Upper lobe of left lung (tissue), 6 donors: Measurements from ENCODE around the gene DHRS4. TPM values are rescaled to one million over a fixed set of nuclear protein-coding genes. Genes with fewer than 3 reads are reported as not detected.
A peak's percentile ranks its signal among the peaks of the same experiment; 100 is the strongest.
"Not testable (repeated sequence)": the region's sequence is repeated elsewhere in the genome, so short reads cannot be mapped to it uniquely, and the experiment has no call there.

ENCODE experiments used
- ATAC-seq, 2 donors: fragments of 200-7000 bp; cut with Tn5 transposase; one replicate each; pipeline ENCODE4 v1.9.1; 2022; ENCODE audit warnings: mild to moderate bottlenecking in 2 of 2, moderate library complexity in 2 of 2; ENCODE audit not compliant: low FRiP score in 2 of 2
- DNase-seq, 2 donors: peaks; one replicate each; pipeline ENCODE4 v3.0.0-alpha.2; 2019 to 2020
- H3K27ac ChIP-seq, 4 donors: fragments of 200-600 bp; sonication (generic); one replicate each; pipeline ENCODE4 v1.5.1; 2016 to 2019
- H3K27me3 ChIP-seq, 4 donors: fragments of 200-600 bp; sonication (generic); one replicate each; pipeline ENCODE4 v1.5.1; 2017 to 2019
- H3K36me3 ChIP-seq, 4 donors: fragments of 200-600 bp; sonication (generic); one replicate each; pipeline ENCODE4 v1.5.1; 2016 to 2019
- H3K4me1 ChIP-seq, 4 donors: fragments of 200-600 bp; sonication (generic); one replicate each; pipeline ENCODE4 v1.5.1; 2018 to 2019
- H3K4me3 ChIP-seq, 4 donors: fragments of 200-600 bp; sonication (generic); one replicate each; pipeline ENCODE4 v1.5.1; 2017 to 2019; ENCODE audit warnings: mild to moderate bottlenecking in 2 of 4, moderate library complexity in 1 of 4
- H3K9me3 ChIP-seq, 4 donors: fragments of 200-600 bp; sonication (generic); one replicate each; pipeline ENCODE4 v1.5.1; 2018 to 2019
- EP300 ChIP-seq, 4 donors: sonication (generic); formaldehyde crosslinking; IDR thresholded peaks; one replicate each; pipeline ENCODE4 v1.5.1; 2017; ENCODE audit warnings: antibody characterized with exemption in 4 of 4, control low read depth in 2 of 4
- POLR2A ChIP-seq, 4 donors: fragments of 450-650 bp; IDR thresholded peaks; one replicate each; pipeline ENCODE4 v1.5.1; 2016 to 2017; ENCODE audit warnings: antibody characterized with exemption in 4 of 4, mild to moderate bottlenecking in 2 of 4
- POLR2AphosphoS5 ChIP-seq, 2 donors: sonication (generic); formaldehyde crosslinking; IDR thresholded peaks; one replicate each; pipeline ENCODE4 v1.5.1; 2017; ENCODE audit warnings: antibody characterized with exemption in 2 of 2
- WGBS, 2 donors: methylation state at CpG; one replicate each; pipeline ENCODE4 v1.1.5; 2017 to 2018; 5-methylcytosine and 5-hydroxymethylcytosine counted together
- total RNA-seq, 6 donors: library from RNA; depleted of rRNA in 4 of 6; stranded (reverse); fragments of >200 nt in 4 of 6; gene quantifications; one replicate each; pipeline versions ENCODE4 v1.1.0 to v1.2.1, GENCODE V29; 2016 to 2021
- TF ChIP-seq, protein P1 (sequence below), 6 experiments: fragments of 450-650 bp in 4 of 6; fragments of 200-600 bp in 2 of 6; sonication (generic) in 2 of 6; IDR thresholded peaks; one replicate each; pipeline ENCODE4 v1.5.1; 2016 to 2019; ENCODE audit warnings: antibody characterized with exemption in 6 of 6
- donor health status: DM: no; HTN: no; CAD: no; lungs with moderate emphysema.
- donor health status: DM: no; HTN: yes; CAD: no; lungs with severe emphysema.

DHRS4 gene
- total RNA-seq, 6 donors from 2014 or later, result 30.3 to 57.9 (median 33.8) TPM

DNA sequence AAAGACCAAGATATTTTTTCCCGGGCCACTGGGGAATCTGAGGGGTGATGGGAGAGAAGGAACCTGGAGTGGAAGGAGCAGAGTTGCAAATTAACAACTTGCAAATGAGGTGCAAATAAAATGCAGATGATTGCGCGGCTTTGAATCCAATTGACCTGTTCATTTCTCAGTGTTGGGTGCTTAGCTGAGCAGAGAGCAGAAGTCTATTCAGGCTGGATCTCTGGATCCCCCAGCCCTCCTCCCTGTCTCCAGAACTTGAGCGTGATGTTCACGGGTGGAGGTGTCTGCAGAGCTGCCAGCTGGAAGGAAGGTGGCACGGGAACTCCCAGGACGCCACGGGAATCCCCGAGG, 15.5 kb downstream of the DHRS4 start:
- H3K4me3 ChIP-seq, result peak overlapping the region in 2 of 4 donors; percentile 43 to 55
- WGBS, 2 donors, result 86 to 100% methylated on average over 1 of the region's 9 CpGs

DNA sequence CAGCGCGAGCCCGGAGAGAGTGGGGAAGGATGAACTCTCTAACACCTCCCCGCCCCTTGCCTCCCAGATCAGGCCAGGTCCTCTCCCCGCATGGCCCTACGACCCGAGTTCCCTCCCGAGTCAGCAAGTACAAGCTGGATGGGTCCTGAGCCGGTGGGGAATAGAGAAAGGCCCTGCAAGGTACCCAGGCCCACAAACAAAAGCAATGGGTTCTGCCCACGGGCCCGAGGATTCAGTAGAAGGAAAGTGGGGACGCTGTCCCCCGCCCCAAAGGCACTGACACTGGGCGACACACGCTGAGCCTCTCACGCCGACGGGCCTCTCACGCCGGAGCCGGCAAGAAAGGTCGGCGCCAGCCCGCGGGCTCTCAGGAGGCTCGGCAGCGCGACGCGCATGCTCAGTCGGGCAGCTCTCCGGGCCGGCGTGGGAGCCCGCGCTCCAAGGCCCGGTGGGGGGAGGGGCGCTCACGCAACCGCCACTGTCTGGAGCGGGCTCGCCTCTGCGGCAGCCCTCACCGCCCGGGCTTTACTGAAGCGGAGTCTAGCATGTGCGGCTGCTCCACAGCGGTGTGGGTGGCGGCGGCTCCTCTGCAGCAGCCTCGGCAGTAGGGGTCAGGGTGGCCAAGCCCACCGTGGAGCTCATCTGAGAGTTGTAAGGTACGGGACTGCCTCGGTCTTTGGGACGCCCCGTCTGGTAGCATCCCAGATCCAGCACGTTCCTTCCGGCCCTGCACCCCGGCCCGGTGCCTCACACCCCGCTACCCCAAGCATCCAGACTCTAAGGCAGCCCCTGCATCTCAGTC, 16.1 kb downstream of the DHRS4 start:
- not testable (repeated sequence) for H3K36me3 ChIP-seq, H3K4me1 ChIP-seq, H3K27me3 ChIP-seq, H3K9me3 ChIP-seq
- Histone ChIP-seq H3K27ac (peak overlapping the region in 2 of 4 donors; percentile 30 to 57), H3K4me3 (peak overlapping the region; percentile 21 to 55 (median 46))
- 0% methylated on average over 5 of the region's 61 CpGs; no CpG with 5 or more reads in 1 of the 2 donors for WGBS, 2 donors
- peak; percentile 86 to 93 for ATAC-seq
- DNase-seq, result peak; percentile 35 to 90

More for the DNA sequence above, 15.5 kb downstream of the DHRS4 start:
- not testable (repeated sequence) for H3K4me1 ChIP-seq, H3K27ac ChIP-seq, H3K9me3 ChIP-seq, H3K27me3 ChIP-seq, H3K36me3 ChIP-seq, DNase-seq
- peak in 1 of 2 donors; percentile 12 for ATAC-seq

DNA sequence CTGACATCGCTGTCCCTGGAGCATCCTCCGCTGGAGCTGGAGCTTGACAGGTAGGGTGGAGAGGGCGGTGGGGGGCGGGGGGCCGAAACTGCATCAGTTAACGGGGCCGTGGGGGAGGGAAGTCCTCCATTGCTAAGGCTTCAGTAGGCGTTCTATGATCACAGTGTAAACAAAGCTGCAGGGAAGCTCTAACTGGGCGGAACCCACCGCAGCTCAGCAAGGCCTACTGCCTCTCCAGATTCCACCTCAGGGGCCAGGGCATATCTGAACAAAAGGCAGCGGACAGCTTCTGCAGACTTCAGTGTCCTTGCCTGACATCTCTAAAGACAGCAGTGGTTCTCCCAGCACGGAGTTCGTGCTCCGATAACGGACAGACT, 16.7 kb downstream of the DHRS4 start:
- H3K27ac ChIP-seq, ATAC-seq, H3K36me3 ChIP-seq, H3K9me3 ChIP-seq, H3K4me1 ChIP-seq, DNase-seq, H3K27me3 ChIP-seq: not testable (repeated sequence)
- H3K4me3 ChIP-seq, result peak overlapping the region in 2 of 4 donors; percentile 43 to 49
- WGBS, 2 donors, result 60 to 77% methylated on average over 2 to 11 of the region's 15 CpGs

DNA sequence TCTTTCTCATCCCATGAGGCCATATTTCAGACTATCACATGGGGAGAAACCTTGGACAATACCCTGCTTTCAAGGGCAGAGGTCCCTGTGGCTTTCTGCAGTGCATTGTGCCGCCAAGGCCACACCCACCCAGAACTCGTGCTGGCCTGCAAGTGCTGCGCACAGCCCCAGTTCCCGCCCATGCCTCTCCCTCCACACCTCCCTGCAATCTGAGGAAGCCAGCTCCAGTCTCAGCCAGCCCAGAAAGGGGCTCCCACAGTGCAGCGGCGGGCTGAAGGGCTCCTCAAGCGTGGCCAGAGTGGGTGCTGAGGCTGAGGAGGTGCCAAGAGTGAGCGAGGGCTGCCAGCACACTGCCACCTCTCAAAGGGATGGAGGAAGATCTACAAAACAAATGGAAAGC, 19.6 kb downstream of the DHRS4 start:
- H3K36me3 ChIP-seq, H3K4me3 ChIP-seq, H3K4me1 ChIP-seq, H3K27ac ChIP-seq, H3K27me3 ChIP-seq, H3K9me3 ChIP-seq: not testable (repeated sequence)
- ATAC-seq (peak in 1 of 2 donors; percentile 49), DNase-seq (peak in 1 of 2 donors; percentile 64)
- peak in 1 of 4 donors; percentile 14 for TF ChIP-seq POLR2A (IDR thresholded peaks at IDR 0.05)
- 80 to 89% methylated on average over 7 to 8 of the region's 8 CpGs for WGBS, 2 donors

DNA sequence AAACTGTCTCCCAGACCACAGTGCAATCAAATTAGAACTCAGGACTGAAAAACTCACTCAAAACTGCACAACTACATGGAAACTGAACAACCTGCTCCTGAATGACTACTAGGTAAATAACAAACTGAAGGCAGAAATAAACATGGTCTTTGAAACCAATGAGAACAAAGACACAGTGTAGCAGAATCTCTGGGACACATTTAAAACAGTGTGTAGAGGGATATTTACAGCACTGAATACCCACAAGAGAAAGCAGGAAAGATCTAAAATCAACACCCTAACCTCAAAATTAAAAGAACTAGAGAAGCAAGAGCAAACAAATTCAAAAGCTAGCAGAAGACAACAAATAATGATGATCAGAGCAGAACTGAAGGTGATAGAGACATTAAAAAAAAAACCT, 20.5 kb downstream of the DHRS4 start:
- H3K27me3 ChIP-seq, H3K4me3 ChIP-seq, H3K4me1 ChIP-seq, DNase-seq, H3K36me3 ChIP-seq, H3K27ac ChIP-seq, ATAC-seq, H3K9me3 ChIP-seq: not testable (repeated sequence)

DNA sequence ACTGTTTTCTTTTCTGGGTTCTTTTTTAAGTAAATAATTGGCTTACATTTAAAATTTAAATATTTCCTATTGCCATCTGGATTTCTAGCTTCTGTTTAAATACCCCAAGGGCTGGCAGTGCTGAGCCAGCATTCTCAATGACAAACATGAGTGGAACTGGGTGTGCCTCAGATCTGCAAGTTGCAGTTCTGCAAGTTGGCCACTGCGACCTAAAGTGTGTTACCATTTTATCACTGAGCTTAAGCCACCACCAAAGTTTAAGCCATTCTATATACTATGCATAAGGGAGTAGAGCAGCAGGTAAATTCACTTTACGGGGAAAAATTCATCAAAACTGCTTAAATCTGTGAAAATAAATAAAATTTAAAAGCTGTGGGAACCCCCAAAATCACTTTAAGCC, 23.6 kb downstream of the DHRS4 start:
- peak in 1 of 2 donors; percentile 75 for ATAC-seq
- not testable (repeated sequence) for H3K27me3 ChIP-seq, DNase-seq, H3K36me3 ChIP-seq, H3K27ac ChIP-seq, H3K4me3 ChIP-seq, H3K4me1 ChIP-seq, H3K9me3 ChIP-seq
- TF ChIP-seq, protein P1, sequence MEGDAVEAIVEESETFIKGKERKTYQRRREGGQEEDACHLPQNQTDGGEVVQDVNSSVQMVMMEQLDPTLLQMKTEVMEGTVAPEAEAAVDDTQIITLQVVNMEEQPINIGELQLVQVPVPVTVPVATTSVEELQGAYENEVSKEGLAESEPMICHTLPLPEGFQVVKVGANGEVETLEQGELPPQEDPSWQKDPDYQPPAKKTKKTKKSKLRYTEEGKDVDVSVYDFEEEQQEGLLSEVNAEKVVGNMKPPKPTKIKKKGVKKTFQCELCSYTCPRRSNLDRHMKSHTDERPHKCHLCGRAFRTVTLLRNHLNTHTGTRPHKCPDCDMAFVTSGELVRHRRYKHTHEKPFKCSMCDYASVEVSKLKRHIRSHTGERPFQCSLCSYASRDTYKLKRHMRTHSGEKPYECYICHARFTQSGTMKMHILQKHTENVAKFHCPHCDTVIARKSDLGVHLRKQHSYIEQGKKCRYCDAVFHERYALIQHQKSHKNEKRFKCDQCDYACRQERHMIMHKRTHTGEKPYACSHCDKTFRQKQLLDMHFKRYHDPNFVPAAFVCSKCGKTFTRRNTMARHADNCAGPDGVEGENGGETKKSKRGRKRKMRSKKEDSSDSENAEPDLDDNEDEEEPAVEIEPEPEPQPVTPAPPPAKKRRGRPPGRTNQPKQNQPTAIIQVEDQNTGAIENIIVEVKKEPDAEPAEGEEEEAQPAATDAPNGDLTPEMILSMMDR (IDR thresholded peaks at IDR 0.05), result peak in 2 of 6 experiments; percentile 24 to 35
- 64 to 66% methylated on average over 2 of the region's 2 CpGs for WGBS, 2 donors

DNA sequence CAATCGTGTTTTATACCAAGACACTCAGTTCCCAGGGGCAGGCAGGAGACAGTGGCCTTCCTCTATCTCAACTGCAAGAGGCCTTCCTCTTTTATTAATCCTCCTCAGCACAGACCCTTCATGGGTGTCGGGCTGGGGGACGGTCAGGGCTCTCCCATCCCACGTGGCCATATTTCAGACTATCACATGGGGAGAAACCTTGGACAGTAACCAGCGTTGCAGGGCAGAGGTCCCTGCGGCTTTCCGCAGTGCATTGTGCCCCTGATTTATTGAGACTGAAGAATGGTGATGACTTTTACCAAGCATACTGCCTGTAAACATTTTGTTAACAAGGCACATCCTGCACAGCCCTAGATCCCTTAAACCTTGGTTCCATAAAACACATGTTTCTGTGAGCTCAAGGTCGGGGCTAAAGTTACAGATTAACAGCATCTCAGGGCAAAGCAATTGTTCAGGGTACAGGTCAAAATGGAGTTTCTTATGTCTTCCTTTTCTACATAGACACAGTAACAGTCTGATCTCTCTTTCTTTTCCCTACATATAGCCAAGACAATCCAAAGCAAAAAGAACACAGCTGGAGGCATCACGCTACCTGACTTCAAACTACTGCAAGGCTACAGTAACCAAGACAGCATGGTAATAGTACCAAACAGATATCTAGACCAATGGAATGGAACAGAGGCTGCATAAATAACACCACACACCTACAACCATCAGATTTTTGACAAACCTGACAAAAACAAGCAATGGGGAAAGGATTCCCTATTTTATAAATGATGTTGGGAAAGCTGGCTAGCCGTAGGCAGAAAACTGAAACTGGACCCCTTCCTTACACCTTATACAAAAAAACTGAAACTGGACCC, 28.6 kb downstream of the DHRS4 start:
- not testable (repeated sequence) for H3K27me3 ChIP-seq, ATAC-seq, DNase-seq, H3K27ac ChIP-seq, H3K36me3 ChIP-seq, H3K9me3 ChIP-seq, H3K4me1 ChIP-seq, H3K4me3 ChIP-seq
- 85 to 87% methylated on average over 10 of the region's 10 CpGs for WGBS, 2 donors

DNA sequence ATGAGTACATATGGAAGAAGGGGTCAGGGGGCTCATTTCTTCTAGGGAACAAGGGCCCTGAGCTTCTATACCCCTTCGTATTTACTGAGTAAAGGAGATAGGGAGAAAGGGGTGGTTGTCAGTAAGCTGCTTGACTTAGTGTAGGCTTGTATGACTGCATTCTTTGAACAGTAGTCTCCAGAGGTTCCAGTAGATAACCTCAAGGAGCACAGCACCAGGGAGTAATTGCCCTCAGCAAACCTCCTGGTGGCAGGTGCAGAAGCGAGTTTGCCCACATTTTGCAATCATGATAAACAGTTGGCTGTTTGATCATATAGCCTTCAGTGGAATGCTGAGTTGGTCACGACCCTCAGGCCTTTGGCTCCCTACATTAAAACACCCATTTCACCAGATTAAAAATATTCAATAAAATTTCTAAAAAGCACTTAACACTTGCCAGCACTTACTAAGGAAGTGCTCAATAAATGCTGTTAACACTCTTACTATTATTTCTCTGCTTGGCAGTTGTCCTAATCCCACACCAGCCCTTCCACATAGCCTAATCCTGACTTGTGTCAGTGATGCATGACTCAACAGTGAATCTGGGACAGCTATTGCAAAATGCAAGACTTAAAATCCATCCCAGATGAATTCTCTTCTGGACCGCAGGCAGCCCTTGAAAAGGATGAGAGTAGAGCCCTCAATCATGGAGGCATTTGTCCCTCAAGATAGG, 31.5 kb downstream of the DHRS4 start:
- 71 to 77% methylated on average over 4 of the region's 4 CpGs for WGBS, 2 donors
- no peaks in the 10 kb centered on the region for H3K9me3 ChIP-seq
- DNase-seq (no peak), ATAC-seq (peak in 1 of 2 donors; percentile 74)
- H3K36me3 ChIP-seq, result no peaks in the 10 kb centered on the region
- TF ChIP-seq POLR2AphosphoS5 (IDR thresholded peaks at IDR 0.05) (no peak), POLR2A (IDR thresholded peaks at IDR 0.05) (no peak), EP300 (IDR thresholded peaks at IDR 0.05) (no peak)
- TF ChIP-seq, protein P1 (IDR thresholded peaks at IDR 0.05), result no peak
- peak overlapping the region in 2 of 4 donors; percentile 8 to 10 for H3K27ac ChIP-seq
- no peaks in the 10 kb centered on the region for H3K27me3 ChIP-seq
- peaks cover 0 to 18% (median 11%) of the 10 kb centered on the region in 4 donors for H3K4me1 ChIP-seq
- H3K4me3 ChIP-seq, result no peak overlapping the region

DNA sequence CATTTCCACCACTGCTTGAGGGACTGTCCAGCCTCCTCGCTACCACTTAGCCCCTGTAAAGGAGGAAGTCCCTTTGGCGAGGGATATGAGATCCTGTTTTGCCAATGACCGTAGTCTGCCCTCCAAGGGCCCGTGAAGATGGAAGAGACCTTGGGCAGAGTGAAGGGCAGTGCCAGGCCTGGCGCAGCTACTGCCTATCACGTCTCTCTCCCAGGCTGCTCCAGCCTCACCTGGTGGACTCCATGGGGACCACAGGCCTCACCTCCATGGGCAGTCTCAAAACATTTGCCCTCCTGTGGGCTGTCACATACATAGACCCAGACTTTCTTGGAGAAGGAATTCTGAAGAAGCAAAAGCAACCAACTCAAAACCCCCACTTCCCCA, 34.6 kb downstream of the DHRS4 start:
- 66% methylated on average over 6 of the region's 6 CpGs; no CpG with 5 or more reads in 1 of the 2 donors for WGBS, 2 donors
- Histone ChIP-seq H3K27ac (peak overlapping the region in 3 of 4 donors; percentile 12 to 85 (median 54)), H3K4me3 (peak overlapping the region in 3 of 4 donors; percentile 36 to 39 (median 37)), H3K4me1 (peaks cover 0 to 20% (median 12%) of the 10 kb centered on the region in 4 donors)
- DNase-seq, H3K9me3 ChIP-seq, H3K36me3 ChIP-seq, H3K27me3 ChIP-seq: not testable (repeated sequence)
- peak; percentile 3 to 69 for ATAC-seq
